IMR-90 (cell line): ENCODE data around the gene SLC16A2. TPM values are rescaled to one million over a fixed set of nuclear protein-coding genes. Genes with fewer than 3 reads are reported as not detected.

Experiments
- ATAC-seq: fragments of 200-7000 bp; cut with Tn5 transposase; 2 replicates; pipeline ENCODE4 v1.9.1; 2020; ENCODE audit warnings: low read depth, mild to moderate bottlenecking, moderate library complexity
- BruUV-seq: library from RNA; stranded (reverse); fragments of 400-500 nt; replicated peaks from 2 replicates; lab custom pipeline; 2021; lab: Mats Ljungman, UMichigan
- CTCF ChIA-PET: fragments of 300-600 bp; formaldehyde crosslinking; extraction: SDS; loops from one replicate; lab custom pipeline; 2021; ENCODE audit warnings: antibody characterized with exemption; lab: Yijun Ruan, JAX
- POLR2A ChIA-PET: fragments of 300-600 bp; sonication (Branson Sonifier 250); formaldehyde crosslinking; loops from one replicate; lab custom pipeline; 2022; ENCODE audit warnings: antibody characterized with exemption; ENCODE audit not compliant: unreplicated experiment; lab: Charles Lee
- DNase-seq: peaks from one replicate; pipeline ENCODE4 v3.0.0; 2013
- H2AFZ ChIP-seq: replicated peaks from 2 replicates; pipeline ENCODE3; 2013; ENCODE audit warnings: low read length, mild to moderate bottlenecking; ENCODE audit not compliant: poor library complexity
- H2AK5ac ChIP-seq: 2 replicates; pipeline ENCODE4 v1.6.1; 2013; ENCODE audit warnings: low read depth, low read length, inconsistent platforms
- H2AK9ac ChIP-seq: replicated peaks from 2 replicates; pipeline ENCODE3; 2013; ENCODE audit warnings: mild to moderate bottlenecking, low read depth, low read length, moderate library complexity; ENCODE audit not compliant: poor library complexity
- H2BK120ac ChIP-seq: 2 replicates; pipeline ENCODE4 v1.6.1; 2013; ENCODE audit warnings: low read depth, low read length, inconsistent platforms
- H2BK15ac ChIP-seq: 3 replicates; pipeline ENCODE4 v1.6.1; 2013; ENCODE audit warnings: low read depth, low read length, inconsistent platforms
- H2BK20ac ChIP-seq: 2 replicates; pipeline ENCODE4 v1.6.1; 2013; ENCODE audit warnings: low read depth, mild to moderate bottlenecking, inconsistent platforms, low read length, moderate library complexity
- H2BK5ac ChIP-seq: 2 replicates; pipeline ENCODE4 v1.6.1; 2013; ENCODE audit warnings: mild to moderate bottlenecking, low read depth, low read length, inconsistent platforms; ENCODE audit not compliant: poor library complexity, severe bottlenecking
- H3K14ac ChIP-seq: replicated peaks from 2 replicates; pipeline ENCODE4 v1.6.1; 2013; ENCODE audit warnings: low read depth, low read length, inconsistent platforms
- H3K18ac ChIP-seq: 2 replicates; pipeline ENCODE4 v1.6.1; 2013; ENCODE audit warnings: low read depth, low read length, control low read depth
- H3K23ac ChIP-seq: 2 replicates; pipeline ENCODE4 v1.6.1; 2013; ENCODE audit warnings: low read depth, low read length, inconsistent platforms
- H3K27ac ChIP-seq: 2 replicates; pipeline ENCODE4 v1.5.1; 2013; ENCODE audit warnings: mild to moderate bottlenecking, control low read depth, low read length; ENCODE audit not compliant: insufficient read depth
- H3K27me3 ChIP-seq: 2 replicates; pipeline ENCODE4 v1.6.1; 2013; ENCODE audit warnings: low read length; ENCODE audit not compliant: control insufficient read depth, insufficient read depth
- H3K36me3 ChIP-seq: 2 replicates; pipeline ENCODE4 v1.6.1; 2013; ENCODE audit warnings: low read length, mixed read lengths; ENCODE audit not compliant: control insufficient read depth, insufficient read depth
- H3K4ac ChIP-seq: 2 replicates; pipeline ENCODE4 v1.6.1; 2013; ENCODE audit warnings: low read depth, low read length, inconsistent platforms
- H3K4me1 ChIP-seq: 2 replicates; pipeline ENCODE4 v1.6.1; 2013; ENCODE audit warnings: low read length, mixed read lengths; ENCODE audit not compliant: control insufficient read depth, insufficient read depth
- H3K4me2 ChIP-seq: 2 replicates; pipeline ENCODE4 v1.6.1; 2013; ENCODE audit warnings: low read depth, mild to moderate bottlenecking, control low read depth, low read length, moderate library complexity
- H3K4me3 ChIP-seq: 2 replicates; pipeline ENCODE4 v1.5.1; 2013; ENCODE audit warnings: low read depth, mild to moderate bottlenecking, control low read depth, low read length, moderate library complexity; ENCODE audit not compliant: insufficient read depth
- H3K56ac ChIP-seq: 2 replicates; pipeline ENCODE4 v1.6.1; 2013; ENCODE audit warnings: low read length, inconsistent platforms; ENCODE audit not compliant: insufficient read depth; ENCODE audit errors: extremely low read depth
- H3K79me1 ChIP-seq, 2 experiments: 2 replicates each; pipeline ENCODE4 v1.6.1; 2013; ENCODE audit warnings: low read length in 2 of 2, inconsistent platforms in 1 of 2, low read depth in 1 of 2
- H3K9ac ChIP-seq: 2 replicates; pipeline ENCODE4 v1.6.1; 2013; ENCODE audit warnings: low read depth, low read length, control low read depth
- H3K9me1 ChIP-seq: 2 replicates; pipeline ENCODE4 v1.6.1; 2013; ENCODE audit warnings: low read length, inconsistent platforms; ENCODE audit not compliant: insufficient read depth
- H3K9me3 ChIP-seq: 2 replicates; pipeline ENCODE4 v1.6.1; 2013; ENCODE audit warnings: low read length; ENCODE audit not compliant: control insufficient read depth, insufficient read depth
- H4K20me1 ChIP-seq: 2 replicates; pipeline ENCODE4 v1.6.1; 2013; ENCODE audit warnings: low read length, inconsistent platforms; ENCODE audit not compliant: insufficient read depth
- H4K5ac ChIP-seq: 2 replicates; pipeline ENCODE4 v1.6.1; 2013; ENCODE audit warnings: mild to moderate bottlenecking, low read depth, low read length, control low read depth
- H4K8ac ChIP-seq, 2 experiments: 2 replicates each; pipeline ENCODE4 v1.6.1; 2013; ENCODE audit warnings: low read depth in 2 of 2, low read length in 2 of 2, control low read depth in 1 of 2, inconsistent platforms in 1 of 2
- H4K91ac ChIP-seq: 2 replicates; pipeline ENCODE4 v1.6.1; 2013; ENCODE audit warnings: low read depth, low read length, inconsistent platforms; ENCODE audit not compliant: insufficient read depth
- BHLHE40 ChIP-seq: fragments of 150-350 bp; IDR thresholded peaks from 2 replicates; pipeline ENCODE4 v1.6.1; 2016; ENCODE audit warnings: mild to moderate bottlenecking, low read depth, low read length
- CEBPB ChIP-seq: IDR thresholded peaks from 2 replicates; pipeline ENCODE4 v1.6.1; 2012; ENCODE audit warnings: low read depth, low read length, improper control_type of control experiment
- CTCF ChIP-seq: conservative IDR thresholded peaks from 2 replicates; pipeline ENCODE4 v1.5.1; 2012; ENCODE audit warnings: mild to moderate bottlenecking, low read depth, low read length, improper control_type of control experiment
- FOS ChIP-seq: fragments of 150-350 bp; IDR thresholded peaks from 2 replicates; pipeline ENCODE4 v1.6.1; 2016; ENCODE audit warnings: low read depth, low read length
- POLR2A ChIP-seq: IDR thresholded peaks from 2 replicates; pipeline ENCODE4 v1.6.1; 2012; ENCODE audit warnings: mild to moderate bottlenecking, low read depth, low read length
- RCOR1 ChIP-seq: IDR thresholded peaks from 2 replicates; pipeline ENCODE4 v1.6.1; 2012; ENCODE audit warnings: mild to moderate bottlenecking, low read length, improper control_type of control experiment; ENCODE audit not compliant: insufficient replicate concordance
- RFX5 ChIP-seq: IDR thresholded peaks from 2 replicates; pipeline ENCODE4 v1.8.0; 2012; ENCODE audit warnings: low read depth, mild to moderate bottlenecking, low read length, moderate library complexity
- SMC3 ChIP-seq: fragments of 150-350 bp; IDR thresholded peaks from 2 replicates; pipeline ENCODE4 v1.6.1; 2016; ENCODE audit warnings: low read depth, mild to moderate bottlenecking, antibody characterized with exemption, low read length, moderate library complexity
- USF2 ChIP-seq: fragments of 150-350 bp; IDR thresholded peaks from 2 replicates; pipeline ENCODE4 v1.6.1; 2017; ENCODE audit warnings: mild to moderate bottlenecking, antibody characterized with exemption, low read length, low read depth
- WGBS, 2 experiments: methylation state at CpG; one replicate each; pipeline versions ENCODE4 v1.1.5 to v1.1.7; 2013; ENCODE audit warnings: missing lambda C conversion rate in 2 of 2; ENCODE audit not compliant: insufficient read length in 1 of 2; ENCODE audit errors: extremely low coverage in 2 of 2; 5-methylcytosine and 5-hydroxymethylcytosine counted together
- dilution Hi-C: fragments of 300-500 bp; cut with HindIII; formaldehyde crosslinking; loops from one replicate; pipeline ENCODE4 v1.14.3; 2018; ENCODE audit warnings: low sequenced_read_pairs; ENCODE audit not compliant: unreplicated experiment
- in situ Hi-C: fragments of 300-500 bp; cut with MboI; formaldehyde crosslinking; loops from 3 replicates; pipeline ENCODE4 v1.14.3; 2019; ENCODE audit warnings: low sequenced_read_pairs, inconsistent platforms, mixed read lengths
- intact Hi-C: fragments of 100-400 bp; cut with micrococcal nuclease; formaldehyde crosslinking; loops from 2 replicates; pipeline ENCODE4 v1.10.0; 2022
- polyA plus RNA-seq, 3 experiments: library from polyadenylated mRNA; depleted of rRNA; stranded (reverse); fragments of >200 nt; gene quantifications; 2 replicates each; pipeline ENCODE4 v1.2.3, GENCODE V29; 2012; ENCODE audit warnings: low replicate concordance in 1 of 3
- total RNA-seq: library from RNA; depleted of rRNA; stranded (reverse); fragments of >200 nt; gene quantifications from 2 replicates; pipeline ENCODE4 v1.2.3, GENCODE V29; 2012

The SLC16A2 gene
- total and polyA plus RNA-seq, 2 of the 4 experiments (the other 2 are of a cell fraction) = 6.1 to 23.8 TPM

GRCh38 chrX:74453178-74453577 lies 31.9 kb downstream of the SLC16A2 start:
- no peak overlapping the region for H3K9ac ChIP-seq
- H3K27me3 ChIP-seq = no peaks in the 10 kb centered on the region; the same call in 1 of the 2 replicates
- ATAC-seq (no peak), DNase-seq (no peak)
- H3K9me3 ChIP-seq = no peaks in the 10 kb centered on the region
- H3K27ac ChIP-seq = no peak overlapping the region
- H3K56ac ChIP-seq = no peak overlapping the region
- no peak overlapping the region for H3K4ac ChIP-seq
- H2BK5ac ChIP-seq = no peak overlapping the region
- WGBS, 2 experiments = 80% methylated on average over 2 of the region's 7 CpGs; no CpG with 5 or more reads in 1 of the 2 experiments
- H2AK5ac ChIP-seq = no peak overlapping the region
- H3K18ac ChIP-seq = no peak overlapping the region
- H3K9me1 ChIP-seq = peaks cover 14% of the 10 kb centered on the region
- H3K36me3 ChIP-seq = no peaks in the 10 kb centered on the region
- H4K20me1 ChIP-seq = peaks cover 9% of the 10 kb centered on the region; the same call in 1 of the 2 replicates
- H3K4me1 ChIP-seq = peaks cover 6% of the 10 kb centered on the region
- no peak overlapping the region for H3K23ac ChIP-seq
- H2BK120ac ChIP-seq = no peak overlapping the region
- no peak overlapping the region for H4K91ac ChIP-seq
- CTCF ChIA-PET = no interaction called here
- dilution Hi-C loops = no loop called here
- H2BK15ac ChIP-seq = no peak overlapping the region
- no peak overlapping the region for H4K8ac ChIP-seq
- TF ChIP-seq CTCF (no peak), RCOR1 (no peak), RFX5 (no peak), USF2 (no peak), CEBPB (no peak), BHLHE40 (no peak), SMC3 (no peak), POLR2A (no peak), FOS (no peak)
- peaks cover 10 to 20% of the 10 kb centered on the region in 2 experiments; a peak in 1 of 4 replicates for H3K79me1 ChIP-seq
- BruUV-seq = no TSS peak
- intact Hi-C loops = no loop called here
- POLR2A ChIA-PET = no interaction called here
- no peak overlapping the region for H2AFZ ChIP-seq
- H2AK9ac ChIP-seq = no peak overlapping the region
- no peak overlapping the region for H2BK20ac ChIP-seq
- no peak overlapping the region for H3K4me3 ChIP-seq
- H3K4me2 ChIP-seq = no peak overlapping the region
- no peak overlapping the region for H3K14ac ChIP-seq
- in situ Hi-C loops = no loop called here
- no peak overlapping the region for H4K5ac ChIP-seq
